AG04450 (cell line): ENCODE measurements around the gene MRM1. TPM values are rescaled to one million over a fixed set of nuclear protein-coding genes. Genes with fewer than 3 reads are reported as not detected.
A peak's percentile ranks its signal among the peaks of the same experiment; 100 is the strongest.
"Not testable (repeated sequence)": the region's sequence is repeated elsewhere in the genome, so short reads cannot be mapped to it uniquely, and the experiment has no call there.

Experiments used
- CTCF ChIA-PET: fragments of 300-600, 350-600 bp; formaldehyde crosslinking; extraction: SDS; loops from one replicate; lab custom pipeline; 2022; ENCODE audit warnings: antibody characterized with exemption, inconsistent platforms; lab: Charles Lee
- POLR2A ChIA-PET: fragments of 350-600 bp; formaldehyde crosslinking; extraction: SDS; loops from one replicate; lab custom pipeline; 2021; ENCODE audit warnings: antibody characterized with exemption, inconsistent platforms; lab: Yijun Ruan, JAX
- DNase-seq: peaks from one replicate; pipeline ENCODE4 v3.0.0-alpha.2; 2011; ENCODE audit warnings: low read depth, low spot score
- H3K27ac ChIP-seq: one replicate; pipeline ENCODE4 v1.5.1; 2012; ENCODE audit warnings: low read depth, low read length, control low read depth
- H3K27me3 ChIP-seq: one replicate; pipeline ENCODE4 v1.6.0; 2012; ENCODE audit warnings: low read length; ENCODE audit not compliant: control insufficient read depth, insufficient read depth
- H3K4me3 ChIP-seq: 2 replicates; pipeline ENCODE4 v1.5.1; 2011; ENCODE audit warnings: mild to moderate bottlenecking, low read depth, low read length, control low read depth
- H3K9me3 ChIP-seq: 2 replicates; pipeline ENCODE4 v1.5.1; 2012; ENCODE audit warnings: low read length; ENCODE audit not compliant: control insufficient read depth, insufficient read depth
- CTCF ChIP-seq: IDR thresholded peaks from 2 replicates; pipeline ENCODE4 v1.5.1; 2011; ENCODE audit warnings: low read depth, low read length, control low read depth, inconsistent platforms
- polyA plus RNA-seq: library from polyadenylated mRNA; depleted of rRNA; stranded (reverse); fragments of >200 nt; gene quantifications from 2 replicates; pipeline ENCODE4 v1.2.3, GENCODE V29; 2011

The MRM1 gene
- polyA plus RNA-seq, 1 experiment: 2.0 TPM

- ChIA-PET POLR2A (interaction anchor here (0.5 to 0.9 kb wide), 2 partner anchors 39 to 764 kb away, joined by 3 to 6 read pairs; no protein-coding TSS in a partner anchor), CTCF (interaction anchor here (0.6 to 5.0 kb wide), 88 partner anchors 8 to 1167 kb away, joined by 3 to 79 read pairs (median 5); partner anchors contain the start of gene C17orf78)
- Histone ChIP-seq H3K27me3 (no peaks in the 10 kb centered on the region), H3K9me3 (no peaks in the 10 kb centered on the region; the same call in 1 of the 2 replicates), H3K4me3 (peak overlapping the region; percentile 95), H3K27ac (no peak overlapping the region)
- peak; percentile 91 for TF ChIP-seq CTCF
- peak; percentile 29 for DNase-seq
Measured at GRCh38 chr17:36602924-36603384, 1.6 kb downstream of the MRM1 start.

- H3K4me3 ChIP-seq, POLR2A ChIA-PET, H3K9me3 ChIP-seq, H3K27me3 ChIP-seq, H3K27ac ChIP-seq, DNase-seq: not testable (repeated sequence)
- CTCF ChIA-PET: interaction anchor here (3.7 to 5.0 kb wide), 2 partner anchors 442 to 769 kb away, joined by 42 to 79 read pairs; partner anchors contain the start of gene C17orf78
Measured at GRCh38 chr17:36605028-36605427, 3.6 kb downstream of the MRM1 start.

DNA sequence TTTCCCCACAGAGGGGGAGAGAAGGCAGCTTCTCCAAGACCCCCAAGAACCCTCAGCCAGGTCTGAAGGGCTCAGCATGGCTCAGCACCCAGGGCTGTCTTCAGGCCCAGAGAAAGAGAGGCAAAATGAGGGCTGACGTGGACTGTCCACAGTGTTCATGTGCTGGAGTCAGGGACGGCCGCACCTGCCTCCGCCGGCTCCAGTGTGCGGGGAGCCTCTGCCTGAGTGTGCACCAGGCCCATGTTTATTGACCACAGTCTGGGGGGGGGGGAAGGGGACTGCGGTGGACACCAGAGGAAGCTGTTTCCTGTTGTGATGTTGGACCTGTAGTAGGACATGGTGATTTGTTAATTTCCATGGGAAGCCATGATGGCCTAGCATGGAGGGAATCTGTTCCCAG lies 6.9 kb downstream of the MRM1 start:
- Histone ChIP-seq H3K27me3 (no peaks in the 10 kb centered on the region), H3K27ac (no peak overlapping the region), H3K9me3 (no peaks in the 10 kb centered on the region), H3K4me3 (no peak overlapping the region)
- DNase-seq: no peak
- no peak for TF ChIP-seq CTCF
- ChIA-PET CTCF (interaction anchor here (1.3 kb wide), 1 partner anchor 311 kb away, joined by 4 read pairs; no protein-coding TSS in a partner anchor), POLR2A (interaction anchor here (0.8 kb wide), 1 partner anchor 22 kb away, joined by 4 read pairs; no protein-coding TSS in a partner anchor)

GRCh38 chr17:36608794-36609497 lies 7.6 kb downstream of the MRM1 start:
- Histone ChIP-seq H3K27ac (no peak overlapping the region), H3K9me3 (no peaks in the 10 kb centered on the region), H3K27me3 (no peaks in the 10 kb centered on the region), H3K4me3 (no peak overlapping the region)
- peak; percentile 29 for DNase-seq
- TF ChIP-seq CTCF: peak; percentile 65
- ChIA-PET POLR2A (interaction anchor here (0.8 kb wide), 1 partner anchor 21 kb away, joined by 4 read pairs; no protein-coding TSS in a partner anchor), CTCF (interaction anchor here (0.5 to 1.3 kb wide), 2 partner anchors 310 to 1003 kb away, joined by 3 to 4 read pairs; no protein-coding TSS in a partner anchor)

DNA sequence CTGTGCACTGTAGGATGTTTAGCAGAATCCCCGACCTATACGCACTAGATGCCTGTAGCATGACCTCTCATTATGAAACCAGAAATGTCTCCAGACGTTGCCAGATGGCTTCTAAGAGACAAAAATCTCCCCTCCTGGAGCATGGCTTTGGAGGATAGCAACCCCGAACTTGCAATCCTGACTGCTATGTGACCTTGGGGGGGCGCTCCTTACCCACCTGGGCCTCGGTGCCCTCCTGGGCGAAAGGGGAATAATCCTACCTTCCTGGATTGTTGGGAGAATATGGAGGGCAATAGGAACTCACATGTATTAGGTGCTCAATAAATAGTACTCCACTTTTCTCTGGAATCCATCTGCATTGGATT lies 8.1 kb downstream of the MRM1 start:
- no peak for DNase-seq
- ChIA-PET POLR2A (interaction anchor here (0.7 kb wide), 1 partner anchor 53 kb away, joined by 4 read pairs; no protein-coding TSS in a partner anchor), CTCF (interaction anchor here (0.5 to 2.6 kb wide), 6 partner anchors 7 to 1003 kb away, joined by 3 to 18 read pairs (median 4); partner anchors contain the start of gene MRM1)
- no peaks in the 10 kb centered on the region for H3K27me3 ChIP-seq
- no peak overlapping the region for H3K4me3 ChIP-seq
- no peak overlapping the region for H3K27ac ChIP-seq
- TF ChIP-seq CTCF: no peak
- no peaks in the 10 kb centered on the region for H3K9me3 ChIP-seq
